ENCODE data around the gene SPATA9.

The SPATA9 gene

GRCh38 chr5:95619514-95620029 is 63.2 kb downstream of the SPATA9 start:
- no peak for DNase-seq (ENCODE audit: low read depth in 2 of 2)

GRCh38 chr5:95619096-95619495 is 63.7 kb downstream of the SPATA9 start:
- no peak for DNase-seq (ENCODE audit: low read depth in 2 of 2)

GRCh38 chr5:95617057-95617456 is 65.7 kb downstream of the SPATA9 start:
- DNase-seq (ENCODE audit: low read depth in 2 of 2) = no peak

- no peak for DNase-seq (ENCODE audit: low read depth in 2 of 2)
Observed at GRCh38 chr5:95615164-95615467, 67.7 kb downstream of the SPATA9 start.

GRCh38 chr5:95613514-95613913 is 69.3 kb downstream of the SPATA9 start:
- DNase-seq (ENCODE audit: low read depth in 2 of 2) = no peak

GRCh38 chr5:95611396-95611795 is 71.4 kb downstream of the SPATA9 start:
- DNase-seq (ENCODE audit: low read depth in 2 of 2) = no peak

GRCh38 chr5:95610546-95610945 is 72.2 kb downstream of the SPATA9 start:
- DNase-seq (ENCODE audit: low read depth in 2 of 2) = no peak

GRCh38 chr5:95609711-95610110 is 73.1 kb downstream of the SPATA9 start:
- DNase-seq (ENCODE audit: low read depth in 2 of 2) = no peak

Data from stimulated activated CD4-positive, alpha-beta T cell treated with anti-CD3 and anti-CD28 coated beads, Interleukin-1b, Interleukin-23, amount 100 ng/mL, for 1 hour (primary cell).